Measurements from ENCODE around the gene NUDT21. TPM values are rescaled to one million over a fixed set of nuclear protein-coding genes. Genes with fewer than 3 reads are reported as not detected.

Gene NUDT21
- total and polyA plus RNA-seq, 10 donors: 19.4 to 93.0 (median 65.4) TPM

DNA sequence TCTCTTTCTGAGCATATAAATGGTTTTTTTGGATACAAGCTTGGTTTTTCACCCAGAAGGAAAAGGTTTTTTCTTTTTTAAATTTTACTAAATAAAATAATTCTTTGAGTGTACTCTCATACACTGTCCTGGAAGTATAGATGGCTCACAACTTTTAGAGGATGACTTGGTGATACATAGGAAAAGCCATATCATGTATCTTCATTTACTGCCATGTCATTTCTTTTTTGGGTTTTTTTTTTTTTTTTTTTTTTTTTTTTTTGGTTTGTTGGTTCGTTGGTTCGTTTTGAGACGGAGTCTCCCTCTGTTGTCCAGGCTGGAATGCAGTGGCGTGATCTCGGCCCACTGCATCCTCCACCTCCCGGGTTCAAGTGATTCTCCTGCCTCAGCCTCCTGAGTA is 12.0 kb upstream of the NUDT21 start:
- TF ChIP-seq POLR2AphosphoS5 (IDR thresholded peaks at IDR 0.05): no peak
- no peak for TF ChIP-seq POLR2A (IDR thresholded peaks at IDR 0.05)
- TF ChIP-seq, protein P1, sequence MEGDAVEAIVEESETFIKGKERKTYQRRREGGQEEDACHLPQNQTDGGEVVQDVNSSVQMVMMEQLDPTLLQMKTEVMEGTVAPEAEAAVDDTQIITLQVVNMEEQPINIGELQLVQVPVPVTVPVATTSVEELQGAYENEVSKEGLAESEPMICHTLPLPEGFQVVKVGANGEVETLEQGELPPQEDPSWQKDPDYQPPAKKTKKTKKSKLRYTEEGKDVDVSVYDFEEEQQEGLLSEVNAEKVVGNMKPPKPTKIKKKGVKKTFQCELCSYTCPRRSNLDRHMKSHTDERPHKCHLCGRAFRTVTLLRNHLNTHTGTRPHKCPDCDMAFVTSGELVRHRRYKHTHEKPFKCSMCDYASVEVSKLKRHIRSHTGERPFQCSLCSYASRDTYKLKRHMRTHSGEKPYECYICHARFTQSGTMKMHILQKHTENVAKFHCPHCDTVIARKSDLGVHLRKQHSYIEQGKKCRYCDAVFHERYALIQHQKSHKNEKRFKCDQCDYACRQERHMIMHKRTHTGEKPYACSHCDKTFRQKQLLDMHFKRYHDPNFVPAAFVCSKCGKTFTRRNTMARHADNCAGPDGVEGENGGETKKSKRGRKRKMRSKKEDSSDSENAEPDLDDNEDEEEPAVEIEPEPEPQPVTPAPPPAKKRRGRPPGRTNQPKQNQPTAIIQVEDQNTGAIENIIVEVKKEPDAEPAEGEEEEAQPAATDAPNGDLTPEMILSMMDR (IDR thresholded peaks at IDR 0.05 in 8 of 11, conservative IDR thresholded peaks at IDR 0.05 in 3 of 11): no peak
- Histone ChIP-seq H3K4me3 (no peak overlapping the region), H3K27ac (no peak overlapping the region), H3K9me3 (no peaks in the 10 kb centered on the region), H3K27me3 (replicated peaks in 1 of 7) (no peaks in the 10 kb centered on the region), H3K36me3 (peaks cover 0 to 100% (median 64%) of the 10 kb centered on the region in 6 donors), H3K4me1 (no peaks in the 10 kb centered on the region)
- DNase-seq: no peak
- intact Hi-C loops (cut with DNase I; ENCODE audit: low total_unique reads): no loop called here
- 92 to 99% (median 97%) methylated on average over 6 of the region's 6 CpGs for WGBS, 5 donors

DNA sequence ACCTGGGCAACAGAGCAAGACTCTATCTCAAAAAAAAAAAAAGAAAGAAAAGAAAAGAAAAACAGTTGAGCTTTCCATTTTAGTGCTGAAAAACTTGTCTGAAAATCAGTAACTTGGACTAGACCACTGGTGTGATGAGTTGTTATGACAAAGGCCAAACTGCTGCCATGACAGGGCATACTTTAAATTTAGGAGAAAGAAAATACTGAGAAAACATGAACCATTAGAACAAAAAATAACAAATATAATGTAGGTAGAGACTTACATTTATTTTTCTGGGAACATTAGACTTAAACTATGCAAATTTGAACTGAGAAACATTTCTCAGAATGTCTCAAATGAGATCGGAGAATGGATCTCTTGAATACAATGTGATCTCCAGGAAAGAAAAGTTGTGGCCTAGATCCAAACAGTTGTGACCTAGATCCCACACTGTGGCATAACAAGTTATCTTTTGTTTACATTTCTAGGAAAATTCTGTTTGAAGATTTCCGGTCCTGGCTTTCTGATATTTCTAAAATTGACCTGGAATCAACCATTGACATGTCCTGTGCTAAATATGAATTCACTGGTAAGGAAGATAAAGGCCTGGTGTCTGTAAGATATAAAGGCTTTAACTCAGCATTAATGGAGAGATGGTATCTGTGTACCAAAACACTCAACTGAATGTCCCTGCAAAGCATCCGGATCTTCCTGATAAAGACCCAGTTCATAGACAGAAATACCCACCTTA is 11.1 kb upstream of the NUDT21 start:
- intact Hi-C loops (cut with DNase I; ENCODE audit: low total_unique reads): no loop called here

DNA sequence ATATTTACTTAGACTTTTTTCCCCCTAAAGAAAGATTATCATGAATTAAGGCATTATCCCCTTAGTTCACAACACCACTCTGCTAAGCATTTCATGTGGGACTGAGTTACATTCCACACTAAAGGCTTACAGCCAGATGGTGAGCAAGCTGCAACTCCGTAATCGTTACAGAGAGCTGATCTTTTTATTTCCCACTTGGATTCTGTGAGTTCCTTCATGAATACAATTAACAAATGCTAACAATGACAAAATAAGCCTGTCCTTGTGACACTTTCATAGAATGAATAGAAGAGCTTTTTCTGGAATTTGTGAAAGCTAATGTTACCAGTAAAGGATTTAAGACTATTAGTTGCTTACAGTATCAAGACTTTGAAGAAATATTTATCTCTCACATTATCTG is 9.0 kb upstream of the NUDT21 start:
- H3K27ac ChIP-seq: no peak overlapping the region
- H3K4me1 ChIP-seq: no peaks in the 10 kb centered on the region
- peaks cover 0 to 100% (median 60%) of the 10 kb centered on the region in 6 donors for H3K36me3 ChIP-seq
- H3K27me3 ChIP-seq (replicated peaks in 1 of 7): no peaks in the 10 kb centered on the region
- TF ChIP-seq, protein P1 (IDR thresholded peaks at IDR 0.05 in 8 of 11, conservative IDR thresholded peaks at IDR 0.05 in 3 of 11): no peak
- TF ChIP-seq POLR2A (IDR thresholded peaks at IDR 0.05) (no peak), POLR2AphosphoS5 (IDR thresholded peaks at IDR 0.05) (no peak)
- H3K4me3 ChIP-seq: no peak overlapping the region
- H3K9me3 ChIP-seq: no peaks in the 10 kb centered on the region
- intact Hi-C loops (cut with DNase I; ENCODE audit: low total_unique reads): no loop called here
- 94 to 98% (median 95%) methylated on average over 2 of the region's 2 CpGs for WGBS, 5 donors
- no peak for DNase-seq

More for the DNA sequence above, 11.1 kb upstream of the NUDT21 start:
- 92 to 98% (median 96%) methylated on average over 3 of the region's 3 CpGs for WGBS, 5 donors
- Histone ChIP-seq H3K27me3 (replicated peaks in 1 of 7) (no peaks in the 10 kb centered on the region), H3K36me3 (peaks cover 0 to 100% (median 62%) of the 10 kb centered on the region in 6 donors), H3K27ac (no peak overlapping the region), H3K4me1 (no peaks in the 10 kb centered on the region), H3K9me3 (no peaks in the 10 kb centered on the region), H3K4me3 (no peak overlapping the region)
- no peak for TF ChIP-seq POLR2A (IDR thresholded peaks at IDR 0.05)
- TF ChIP-seq POLR2AphosphoS5 (IDR thresholded peaks at IDR 0.05): no peak
- TF ChIP-seq, protein P1 (IDR thresholded peaks at IDR 0.05 in 8 of 11, conservative IDR thresholded peaks at IDR 0.05 in 3 of 11): no peak
- no peak for DNase-seq

DNA sequence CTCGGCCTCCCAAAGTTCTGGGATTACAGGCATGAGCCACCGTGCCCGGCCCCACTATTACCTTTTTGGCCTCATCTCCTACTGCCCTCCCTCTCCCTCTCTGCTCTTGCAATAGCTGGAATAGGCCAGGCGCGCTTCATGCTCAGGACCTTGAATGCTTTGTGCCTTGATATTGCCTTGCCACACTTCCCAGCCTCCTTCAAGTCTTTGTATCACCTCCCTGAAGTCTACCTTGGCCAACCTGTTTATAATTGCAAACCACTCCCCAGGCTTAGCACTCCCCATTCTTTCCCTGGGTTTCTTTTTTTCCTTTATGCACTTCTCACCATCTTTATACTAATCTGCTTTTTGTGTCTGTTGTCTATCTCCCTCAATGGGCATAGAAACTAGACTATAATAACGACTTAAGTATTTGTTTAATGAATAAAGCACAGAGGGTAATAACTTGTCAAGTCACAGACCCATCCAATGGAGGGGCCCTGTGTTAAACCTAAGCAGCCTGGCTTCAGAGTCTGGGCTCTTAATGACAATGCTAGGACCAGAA is 6.9 kb upstream of the NUDT21 start:
- DNase-seq: no peak
- no peaks in the 10 kb centered on the region for H3K27me3 ChIP-seq (replicated peaks in 1 of 7)
- no peak for TF ChIP-seq POLR2AphosphoS5 (IDR thresholded peaks at IDR 0.05)
- no peak for TF ChIP-seq POLR2A (IDR thresholded peaks at IDR 0.05)
- TF ChIP-seq, protein P1 (IDR thresholded peaks at IDR 0.05 in 8 of 11, conservative IDR thresholded peaks at IDR 0.05 in 3 of 11): no peak
- no peak overlapping the region for H3K4me3 ChIP-seq
- WGBS, 5 donors: 92 to 100% (median 96%) methylated on average over 6 of the region's 6 CpGs
- intact Hi-C loops (cut with DNase I; ENCODE audit: low total_unique reads): no loop called here
- H3K4me1 ChIP-seq: peaks cover 0 to 5% (median 3%) of the 10 kb centered on the region in 6 donors
- no peaks in the 10 kb centered on the region for H3K9me3 ChIP-seq
- H3K36me3 ChIP-seq: peaks cover 0 to 99% (median 61%) of the 10 kb centered on the region in 6 donors
- no peak overlapping the region for H3K27ac ChIP-seq

Measured in spleen (tissue), 11 donors.